GM18519 (cell line): Measurements from ENCODE around the gene ZNF385B.

Source experiments
- ATAC-seq: cut with Tn5 transposase; IDR thresholded peaks from one replicate; pipeline ENCODE4 v1.9.1; 2021; ENCODE audit warnings: mild to moderate bottlenecking, moderate library complexity; ENCODE audit not compliant: unreplicated experiment, low FRiP score

ZNF385B gene

GRCh38 chr2:179857236-179857635, 4.2 kb downstream of the ZNF385B start:
- no peak for ATAC-seq

GRCh38 chr2:179856205-179856604, 5.2 kb downstream of the ZNF385B start:
- ATAC-seq: no peak

GRCh38 chr2:179855673-179856072, 5.7 kb downstream of the ZNF385B start:
- ATAC-seq: no peak

GRCh38 chr2:179854891-179855290, 6.5 kb downstream of the ZNF385B start:
- no peak for ATAC-seq

GRCh38 chr2:179853108-179853507, 8.3 kb downstream of the ZNF385B start:
- no peak for ATAC-seq

GRCh38 chr2:179850188-179850587, 11.2 kb downstream of the ZNF385B start:
- no peak for ATAC-seq

- ATAC-seq: no peak
Measured at GRCh38 chr2:179849719-179850118, 11.7 kb downstream of the ZNF385B start.

- no peak for ATAC-seq
Measured at GRCh38 chr2:179843541-179843940, 17.9 kb downstream of the ZNF385B start.

- no peak for ATAC-seq
Measured at GRCh38 chr2:179842498-179843153, 18.8 kb downstream of the ZNF385B start.

GRCh38 chr2:179840840-179841239, 20.6 kb downstream of the ZNF385B start:
- no peak for ATAC-seq

GRCh38 chr2:179837408-179837807, 24.0 kb downstream of the ZNF385B start:
- ATAC-seq: no peak

GRCh38 chr2:179830043-179830787, 31.2 kb downstream of the ZNF385B start:
- ATAC-seq: no peak

- ATAC-seq: no peak
Measured at GRCh38 chr2:179826297-179826696, 35.1 kb downstream of the ZNF385B start.

GRCh38 chr2:179825494-179825893, 35.9 kb downstream of the ZNF385B start:
- ATAC-seq: no peak

- no peak for ATAC-seq
Measured at GRCh38 chr2:179824961-179825360, 36.5 kb downstream of the ZNF385B start.

- no peak for ATAC-seq
Measured at GRCh38 chr2:179822540-179822939, 38.9 kb downstream of the ZNF385B start.

GRCh38 chr2:179818546-179818945, 42.9 kb downstream of the ZNF385B start:
- ATAC-seq: no peak

- ATAC-seq: no peak
Measured at GRCh38 chr2:179817181-179817841, 44.1 kb downstream of the ZNF385B start.

GRCh38 chr2:179814050-179814449, 47.4 kb downstream of the ZNF385B start:
- no peak for ATAC-seq

- no peak for ATAC-seq
Measured at GRCh38 chr2:179812501-179812900, 48.9 kb downstream of the ZNF385B start.

- ATAC-seq: no peak
Measured at GRCh38 chr2:179811042-179811441, 50.4 kb downstream of the ZNF385B start.

- ATAC-seq: no peak
Measured at GRCh38 chr2:179809606-179810005, 51.8 kb downstream of the ZNF385B start.
